ENCODE measurements around the gene FAM107B.
"Not testable (repeated sequence)": the region's sequence is repeated elsewhere in the genome, so short reads cannot be mapped to it uniquely, and the experiment has no call there.

The FAM107B gene

GRCh38 chr10:14658331-14659127, 116.2 kb downstream of the FAM107B start:
- Mint-ChIP-seq H3K36me3 (no peaks in the 10 kb centered on the region), H3K27me3 (no peaks in the 10 kb centered on the region), H3K9me3 (peaks cover 2% of the 10 kb centered on the region), H3K4me3 (peak overlapping the region; percentile 22), H3K4me1 (peaks cover 97% of the 10 kb centered on the region), H3K27ac (peak overlapping the region; percentile 90)
- ATAC-seq = peak; percentile 49

GRCh38 chr10:14656052-14656730, 118.5 kb downstream of the FAM107B start:
- ATAC-seq = no peak
- peaks cover 2% of the 10 kb centered on the region for H3K9me3 Mint-ChIP-seq
- peak overlapping the region; percentile 19 for H3K4me3 Mint-ChIP-seq
- peak overlapping the region; percentile 77 for H3K27ac Mint-ChIP-seq
- H3K4me1 Mint-ChIP-seq = peaks cover 89% of the 10 kb centered on the region
- no peaks in the 10 kb centered on the region for H3K27me3 Mint-ChIP-seq
- H3K36me3 Mint-ChIP-seq = no peaks in the 10 kb centered on the region

GRCh38 chr10:14654821-14655382, 119.8 kb downstream of the FAM107B start:
- Mint-ChIP-seq H3K4me3 (no peak overlapping the region), H3K27ac (peak overlapping the region; percentile 77), H3K36me3 (no peaks in the 10 kb centered on the region), H3K27me3 (no peaks in the 10 kb centered on the region), H3K4me1 (peaks cover 77% of the 10 kb centered on the region), H3K9me3 (peaks cover 2% of the 10 kb centered on the region)
- no peak for ATAC-seq

- no peaks in the 10 kb centered on the region for H3K36me3 Mint-ChIP-seq
- ATAC-seq = peak; percentile 34
- H3K4me1 Mint-ChIP-seq = peaks cover 77% of the 10 kb centered on the region
- peak overlapping the region; percentile 77 for H3K27ac Mint-ChIP-seq
- H3K9me3 Mint-ChIP-seq = no peaks in the 10 kb centered on the region
- H3K4me3 Mint-ChIP-seq = no peak overlapping the region
- no peaks in the 10 kb centered on the region for H3K27me3 Mint-ChIP-seq
Measured at GRCh38 chr10:14653271-14654161, 121.2 kb downstream of the FAM107B start.

- Mint-ChIP-seq H3K9me3 (no peaks in the 10 kb centered on the region), H3K27ac (no peak overlapping the region), H3K27me3 (no peaks in the 10 kb centered on the region), H3K36me3 (no peaks in the 10 kb centered on the region), H3K4me3 (no peak overlapping the region), H3K4me1 (peaks cover 77% of the 10 kb centered on the region)
- ATAC-seq = no peak
Measured at GRCh38 chr10:14652816-14653215, 121.9 kb downstream of the FAM107B start.

GRCh38 chr10:14652067-14652466, 122.6 kb downstream of the FAM107B start:
- Mint-ChIP-seq H3K4me3 (no peak overlapping the region), H3K27ac (peak overlapping the region; percentile 91), H3K36me3 (no peaks in the 10 kb centered on the region), H3K27me3 (no peaks in the 10 kb centered on the region), H3K9me3 (no peaks in the 10 kb centered on the region), H3K4me1 (peaks cover 77% of the 10 kb centered on the region)
- no peak for ATAC-seq

- H3K4me1 Mint-ChIP-seq = peaks cover 72% of the 10 kb centered on the region
- no peaks in the 10 kb centered on the region for H3K9me3 Mint-ChIP-seq
- H3K36me3 Mint-ChIP-seq = no peaks in the 10 kb centered on the region
- H3K4me3 Mint-ChIP-seq = no peak overlapping the region
- H3K27me3 Mint-ChIP-seq = no peaks in the 10 kb centered on the region
- peak overlapping the region; percentile 91 for H3K27ac Mint-ChIP-seq
- no peak for ATAC-seq
Measured at GRCh38 chr10:14649739-14650138, 125.0 kb downstream of the FAM107B start.

GRCh38 chr10:14648946-14649345, 125.8 kb downstream of the FAM107B start:
- Mint-ChIP-seq H3K4me1 (peaks cover 72% of the 10 kb centered on the region), H3K27me3 (no peaks in the 10 kb centered on the region), H3K36me3 (no peaks in the 10 kb centered on the region), H3K9me3 (no peaks in the 10 kb centered on the region), H3K27ac (peak overlapping the region; percentile 91), H3K4me3 (peak overlapping the region; percentile 72)
- ATAC-seq = no peak

GRCh38 chr10:14648005-14648765, 126.5 kb downstream of the FAM107B start:
- no peaks in the 10 kb centered on the region for H3K27me3 Mint-ChIP-seq
- H3K36me3 Mint-ChIP-seq = no peaks in the 10 kb centered on the region
- peaks cover 69% of the 10 kb centered on the region for H3K4me1 Mint-ChIP-seq
- peak; percentile 97 for ATAC-seq
- H3K9me3 Mint-ChIP-seq = no peaks in the 10 kb centered on the region
- H3K27ac Mint-ChIP-seq = peak overlapping the region; percentile 91
- H3K4me3 Mint-ChIP-seq = peak overlapping the region; percentile 72

- peak; percentile 49 for ATAC-seq
- no peak overlapping the region for H3K4me3 Mint-ChIP-seq
- H3K27ac Mint-ChIP-seq = peak overlapping the region; percentile 79
- H3K27me3 Mint-ChIP-seq = no peaks in the 10 kb centered on the region
- peaks cover 7% of the 10 kb centered on the region for H3K9me3 Mint-ChIP-seq
- peaks cover 58% of the 10 kb centered on the region for H3K4me1 Mint-ChIP-seq
- H3K36me3 Mint-ChIP-seq = peaks cover 7% of the 10 kb centered on the region
Measured at GRCh38 chr10:14645239-14645960, 129.3 kb downstream of the FAM107B start.

GRCh38 chr10:14639637-14640036, 135.1 kb downstream of the FAM107B start:
- ATAC-seq = no peak
- Mint-ChIP-seq H3K4me1 (peaks cover 17% of the 10 kb centered on the region), H3K9me3 (peaks cover 7% of the 10 kb centered on the region), H3K36me3 (peaks cover 7% of the 10 kb centered on the region), H3K27me3 (no peaks in the 10 kb centered on the region), H3K27ac (no peak overlapping the region), H3K4me3 (no peak overlapping the region)

- Mint-ChIP-seq H3K27me3 (no peaks in the 10 kb centered on the region), H3K4me3 (no peak overlapping the region), H3K9me3 (no peaks in the 10 kb centered on the region), H3K4me1 (peaks cover 6% of the 10 kb centered on the region), H3K27ac (no peak overlapping the region), H3K36me3 (no peaks in the 10 kb centered on the region)
- ATAC-seq = no peak
Measured at GRCh38 chr10:14635043-14635710, 139.5 kb downstream of the FAM107B start.

- H3K9me3 Mint-ChIP-seq, H3K36me3 Mint-ChIP-seq, H3K4me3 Mint-ChIP-seq, H3K27ac Mint-ChIP-seq, H3K27me3 Mint-ChIP-seq, H3K4me1 Mint-ChIP-seq, ATAC-seq: not testable (repeated sequence)
Measured at GRCh38 chr10:14634572-14634971, 140.1 kb downstream of the FAM107B start.

All from stimulated activated memory B cell treated with anti-CD40 and anti-IgM and Interleukin-4, amounts not matched to agents 10 μg/mL and 1 μg/mL and 100 μg/mL, for 72 hours (primary cell).